GM19240 (cell line): ENCODE results near the gene LAMB3.

ENCODE experiments used
- DNase-seq: peaks from one replicate; pipeline ENCODE4 v3.0.0; 2011; ENCODE audit warnings: low spot score; ENCODE audit not compliant: insufficient read length

The LAMB3 gene

GRCh38 chr1:209634005-209634737 is 18.1 kb downstream of the LAMB3 start:
- no peak for DNase-seq

GRCh38 chr1:209633335-209633997 is 18.8 kb downstream of the LAMB3 start:
- no peak for DNase-seq

GRCh38 chr1:209630383-209631225 is 21.6 kb downstream of the LAMB3 start:
- DNase-seq, result no peak

- DNase-seq, result no peak
These were observed 22.4 kb downstream of the LAMB3 start for GRCh38 chr1:209629621-209630382.

- DNase-seq, result no peak
These were observed 23.5 kb downstream of the LAMB3 start for GRCh38 chr1:209628618-209629299.

GRCh38 chr1:209627732-209628196 is 24.5 kb downstream of the LAMB3 start:
- DNase-seq, result peak; percentile 64

- no peak for DNase-seq
These were observed 25.0 kb downstream of the LAMB3 start for GRCh38 chr1:209627027-209627731.

- DNase-seq, result no peak
These were observed 25.7 kb downstream of the LAMB3 start for GRCh38 chr1:209626346-209627026.

- no peak for DNase-seq
These were observed 26.4 kb downstream of the LAMB3 start for GRCh38 chr1:209625791-209626285.

GRCh38 chr1:209624558-209625549 is 27.4 kb downstream of the LAMB3 start:
- DNase-seq, result no peak

- no peak for DNase-seq
These were observed 29.1 kb downstream of the LAMB3 start for GRCh38 chr1:209622841-209623829.

GRCh38 chr1:209621741-209622655 is 30.2 kb downstream of the LAMB3 start:
- no peak for DNase-seq

GRCh38 chr1:209621286-209621685 is 30.9 kb downstream of the LAMB3 start:
- DNase-seq, result no peak

- no peak for DNase-seq
These were observed 31.7 kb downstream of the LAMB3 start for GRCh38 chr1:209620487-209620884.

GRCh38 chr1:209619696-209620486 is 32.3 kb downstream of the LAMB3 start:
- DNase-seq, result no peak
